ENCODE measurements around the gene TPP1.

TPP1 gene

DNA sequence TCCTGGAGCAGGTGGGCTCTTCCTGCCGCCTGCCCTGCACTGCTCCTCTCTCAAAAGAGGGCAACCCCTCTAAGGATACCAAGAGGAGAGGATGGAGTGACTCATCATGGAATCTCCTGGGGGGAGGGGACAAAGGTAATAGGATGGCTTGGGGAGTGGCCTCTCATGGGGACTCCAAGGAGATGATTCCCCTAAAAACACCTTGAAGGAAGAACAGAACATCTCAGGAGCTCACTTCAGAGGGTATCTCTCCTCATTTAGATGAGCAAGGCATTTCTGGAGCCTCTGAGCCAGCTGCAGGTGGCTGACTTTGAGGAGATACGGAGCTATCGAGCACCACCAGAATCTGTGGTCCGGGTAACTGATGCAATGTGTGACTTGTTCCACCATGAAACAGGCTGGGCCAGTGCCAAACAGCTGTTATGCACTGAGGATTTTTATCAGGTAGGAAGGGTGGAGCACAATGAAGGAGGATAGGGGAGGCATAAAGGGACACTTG is 56.1 kb downstream of the TPP1 start:
- no peak for DNase-seq (ENCODE audit: low read depth)
- no peak for TF ChIP-seq CTCF (conservative IDR thresholded peaks at IDR 0.05; ENCODE audit: low read length)
- H3K4me3 ChIP-seq (ENCODE audit: low read length) = no peak overlapping the region

Data from AG10803 (cell line).